ENCODE data around the gene ETV7.
"Not testable (repeated sequence)": the region's sequence is repeated elsewhere in the genome, so short reads cannot be mapped to it uniquely, and the experiment has no call there.

Gene ETV7

GRCh38 chr6:36423101-36423824 lies 35.8 kb upstream of the ETV7 start:
- H3K27ac ChIP-seq: peak overlapping the region; percentile 70
- TF ChIP-seq ZFX (IDR thresholded peaks at IDR 0.05): no peak; the same call in 1 of the 2 replicates
- TF ChIP-seq CTCF (conservative IDR thresholded peaks at IDR 0.05): peak; percentile 79

GRCh38 chr6:36422714-36423100 lies 35.2 kb upstream of the ETV7 start:
- peak overlapping the region; percentile 70 for H3K27ac ChIP-seq
- TF ChIP-seq ZFX (IDR thresholded peaks at IDR 0.05) (no peak), CTCF (conservative IDR thresholded peaks at IDR 0.05) (no peak)

- no peak for TF ChIP-seq CTCF (conservative IDR thresholded peaks at IDR 0.05)
- no peak for TF ChIP-seq ZFX (IDR thresholded peaks at IDR 0.05)
- no peak overlapping the region for H3K27ac ChIP-seq
Observed at GRCh38 chr6:36419310-36419709, 31.8 kb upstream of the ETV7 start.

DNA sequence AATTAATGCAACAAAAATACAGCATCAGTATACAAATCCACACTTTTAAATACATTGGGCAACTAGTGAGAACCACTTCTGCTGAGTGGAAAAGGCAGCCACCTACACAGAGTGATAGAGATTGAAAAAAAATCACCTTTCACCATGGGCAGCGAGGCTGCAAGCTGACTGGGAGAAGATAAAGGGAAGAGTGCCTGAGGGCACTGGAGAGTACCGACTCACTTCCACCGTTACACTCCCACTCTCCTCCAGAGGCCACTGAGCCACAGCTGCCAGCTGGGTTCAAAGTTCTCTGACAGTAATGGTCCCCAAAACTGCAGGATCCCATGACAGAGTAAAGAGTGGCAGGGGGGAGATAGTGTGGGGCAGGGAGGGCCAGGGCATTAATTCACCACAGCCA lies 31.1 kb upstream of the ETV7 start:
- no peak for TF ChIP-seq CTCF (conservative IDR thresholded peaks at IDR 0.05)
- no peak for TF ChIP-seq ZFX (IDR thresholded peaks at IDR 0.05)
- H3K27ac ChIP-seq: no peak overlapping the region

DNA sequence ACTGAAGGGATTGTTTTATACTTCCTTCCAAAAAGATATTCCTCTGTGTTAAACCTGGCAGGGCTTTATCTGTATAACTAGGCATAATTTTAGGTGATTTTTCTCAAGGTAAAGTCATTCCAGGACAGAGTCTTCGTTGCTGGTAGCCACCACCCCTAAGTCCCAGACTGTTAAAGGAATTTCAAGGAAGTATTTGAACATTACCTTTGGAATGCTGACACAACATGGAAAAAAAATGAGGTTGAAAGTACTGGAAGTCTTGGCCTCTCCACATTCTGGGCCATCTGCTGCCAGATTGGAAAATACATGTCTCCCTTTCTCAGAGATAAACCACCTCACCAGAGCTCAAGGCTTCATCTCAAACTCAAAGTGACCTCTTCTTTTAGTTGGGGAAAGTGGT lies 27.0 kb upstream of the ETV7 start:
- TF ChIP-seq CTCF (conservative IDR thresholded peaks at IDR 0.05) (no peak), ZFX (IDR thresholded peaks at IDR 0.05) (no peak)
- no peak overlapping the region for H3K27ac ChIP-seq

GRCh38 chr6:36413489-36414480 lies 26.3 kb upstream of the ETV7 start:
- H3K27ac ChIP-seq: no peak overlapping the region
- no peak for TF ChIP-seq ZFX (IDR thresholded peaks at IDR 0.05)
- TF ChIP-seq CTCF (conservative IDR thresholded peaks at IDR 0.05): no peak

DNA sequence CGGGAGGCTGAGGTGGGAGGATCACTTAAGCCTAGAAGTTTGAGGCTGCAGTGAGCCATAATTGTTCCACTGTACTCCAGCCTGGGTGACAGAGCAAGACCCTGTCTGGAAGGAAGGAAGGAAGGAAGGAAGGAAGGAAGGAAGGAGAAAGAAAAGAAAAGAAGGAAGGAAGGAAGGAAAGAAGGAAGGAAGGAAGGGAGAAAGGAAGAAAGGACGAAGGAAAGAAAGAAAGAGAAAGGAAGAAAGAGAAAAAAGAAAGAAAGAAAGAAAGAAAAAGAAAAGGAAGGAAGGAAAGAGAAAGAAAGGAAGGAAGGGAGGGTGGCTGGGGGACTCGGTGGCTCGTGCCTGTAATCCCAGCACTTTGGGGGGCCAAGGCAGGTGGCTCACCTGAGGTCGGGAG lies 22.2 kb upstream of the ETV7 start:
- H3K27ac ChIP-seq: not testable (repeated sequence)

All from C4-2B (cell line).